IPS DF 6.9 (cell line): ENCODE results near the gene PLXNA3.
A peak's percentile ranks its signal among the peaks of the same experiment; 100 is the strongest.

Source experiments
- DNase-seq: peaks from one replicate; pipeline ENCODE4 v3.0.0-alpha.2; 2013; ENCODE audit warnings: low read depth, low spot score
- H3K27ac ChIP-seq: one replicate; pipeline ENCODE4 v1.5.1; 2013; ENCODE audit warnings: low read length, control low read depth
- H3K27me3 ChIP-seq: 2 replicates; pipeline ENCODE4 v1.6.1; 2013; ENCODE audit warnings: mild to moderate bottlenecking, low read length; ENCODE audit not compliant: control insufficient read depth, insufficient read depth
- H3K36me3 ChIP-seq: 2 replicates; pipeline ENCODE4 v1.6.1; 2013; ENCODE audit warnings: low read length; ENCODE audit not compliant: control insufficient read depth, insufficient read depth
- H3K4me1 ChIP-seq: 2 replicates; pipeline ENCODE4 v1.6.1; 2013; ENCODE audit warnings: low read length; ENCODE audit not compliant: control insufficient read depth, insufficient read depth
- H3K4me3 ChIP-seq: 2 replicates; pipeline ENCODE4 v1.5.1; 2013; ENCODE audit warnings: mild to moderate bottlenecking, low read length
- H3K9me3 ChIP-seq: 2 replicates; pipeline ENCODE4 v1.6.1; 2013; ENCODE audit warnings: low read length, inconsistent platforms; ENCODE audit not compliant: control insufficient read depth, insufficient read depth
- WGBS: extraction: QIAGEN DNeasy Blood & Tissue Kit; methylation state at CpG from one replicate; pipeline ENCODE4 v1.1.7; 2013; ENCODE audit warnings: mixed read lengths, missing lambda C conversion rate; ENCODE audit not compliant: insufficient read length, insufficient coverage; 5-methylcytosine and 5-hydroxymethylcytosine counted together

PLXNA3 gene

GRCh38 chrX:154420402-154420756, 37.7 kb upstream of the PLXNA3 start:
- H3K9me3 ChIP-seq: no peaks in the 10 kb centered on the region
- no peaks in the 10 kb centered on the region for H3K36me3 ChIP-seq
- no peaks in the 10 kb centered on the region for H3K27me3 ChIP-seq
- no peak overlapping the region for H3K4me3 ChIP-seq
- WGBS: no CpG with 5 or more reads among the region's 10 CpGs
- no peak overlapping the region for H3K27ac ChIP-seq
- no peak for DNase-seq
- no peaks in the 10 kb centered on the region; the same call in 1 of the 2 replicates for H3K4me1 ChIP-seq

- Histone ChIP-seq H3K9me3 (no peaks in the 10 kb centered on the region), H3K27me3 (no peaks in the 10 kb centered on the region), H3K4me1 (no peaks in the 10 kb centered on the region), H3K4me3 (no peak overlapping the region), H3K36me3 (no peaks in the 10 kb centered on the region), H3K27ac (no peak overlapping the region)
- no peak for DNase-seq
- WGBS: no CpG with 5 or more reads among the region's 13 CpGs
These were observed 30.9 kb upstream of the PLXNA3 start for GRCh38 chrX:154426916-154427770.

- no peaks in the 10 kb centered on the region for H3K4me1 ChIP-seq
- H3K9me3 ChIP-seq: no peaks in the 10 kb centered on the region
- H3K4me3 ChIP-seq: peak within 1 kb of the TSS; percentile 85
- no peak within 1 kb of the TSS for H3K27ac ChIP-seq
- peaks cover 4% of the 10 kb centered on the region for H3K36me3 ChIP-seq
- no peaks in the 10 kb centered on the region for H3K27me3 ChIP-seq
- no peak for DNase-seq
- no CpG with 5 or more reads among the region's 87 CpGs for WGBS
These were observed 29.6 kb upstream of the PLXNA3 start, which contains the start of gene ATP6AP1 for GRCh38 chrX:154428176-154429171. TSS of gene ATP6AP1 (plus strand) at chrX:154428677. CDS start at chrX:154428693, 16 bp downstream.

- DNase-seq: no peak
- no peak overlapping the region for H3K4me3 ChIP-seq
- no CpG with 5 or more reads among the region's 2 CpGs for WGBS
- no peaks in the 10 kb centered on the region for H3K27me3 ChIP-seq
- H3K27ac ChIP-seq: no peak overlapping the region
- peaks cover 9% of the 10 kb centered on the region for H3K36me3 ChIP-seq
- H3K9me3 ChIP-seq: no peaks in the 10 kb centered on the region
- H3K4me1 ChIP-seq: no peaks in the 10 kb centered on the region
These were observed 28.4 kb upstream of the PLXNA3 start for GRCh38 chrX:154429711-154430110.

GRCh38 chrX:154430479-154430878, 27.6 kb upstream of the PLXNA3 start:
- no peak for DNase-seq
- no peak overlapping the region for H3K4me3 ChIP-seq
- no peak overlapping the region for H3K27ac ChIP-seq
- H3K36me3 ChIP-seq: peaks cover 12% of the 10 kb centered on the region
- no peaks in the 10 kb centered on the region for H3K27me3 ChIP-seq
- H3K4me1 ChIP-seq: no peaks in the 10 kb centered on the region
- H3K9me3 ChIP-seq: no peaks in the 10 kb centered on the region
- WGBS: no CpG with 5 or more reads among the region's 6 CpGs

- no CpG with 5 or more reads among the region's 7 CpGs for WGBS
- Histone ChIP-seq H3K4me1 (no peaks in the 10 kb centered on the region), H3K27me3 (no peaks in the 10 kb centered on the region), H3K9me3 (no peaks in the 10 kb centered on the region), H3K27ac (no peak overlapping the region), H3K4me3 (no peak overlapping the region), H3K36me3 (peaks cover 12% of the 10 kb centered on the region)
- DNase-seq: no peak
These were observed 27.2 kb upstream of the PLXNA3 start for GRCh38 chrX:154430916-154431315.

GRCh38 chrX:154431341-154431740, 26.7 kb upstream of the PLXNA3 start:
- DNase-seq: no peak
- Histone ChIP-seq H3K27ac (no peak overlapping the region), H3K9me3 (no peaks in the 10 kb centered on the region), H3K4me3 (no peak overlapping the region), H3K4me1 (no peaks in the 10 kb centered on the region), H3K27me3 (no peaks in the 10 kb centered on the region), H3K36me3 (peaks cover 12% of the 10 kb centered on the region)
- no CpG with 5 or more reads among the region's 5 CpGs for WGBS

- no peak overlapping the region for H3K27ac ChIP-seq
- peaks cover 12% of the 10 kb centered on the region for H3K36me3 ChIP-seq
- H3K4me1 ChIP-seq: no peaks in the 10 kb centered on the region
- H3K4me3 ChIP-seq: no peak overlapping the region
- H3K9me3 ChIP-seq: no peaks in the 10 kb centered on the region
- WGBS: no CpG with 5 or more reads among the region's 8 CpGs
- no peak for DNase-seq
- H3K27me3 ChIP-seq: no peaks in the 10 kb centered on the region
These were observed 25.9 kb upstream of the PLXNA3 start for GRCh38 chrX:154432210-154432609.

- no peak overlapping the region for H3K4me3 ChIP-seq
- H3K9me3 ChIP-seq: no peaks in the 10 kb centered on the region
- H3K27me3 ChIP-seq: no peaks in the 10 kb centered on the region
- H3K27ac ChIP-seq: no peak overlapping the region
- WGBS: no CpG with 5 or more reads among the region's 7 CpGs
- no peaks in the 10 kb centered on the region for H3K4me1 ChIP-seq
- peaks cover 12% of the 10 kb centered on the region for H3K36me3 ChIP-seq
- DNase-seq: no peak
These were observed 24.5 kb upstream of the PLXNA3 start for GRCh38 chrX:154433605-154434004.

GRCh38 chrX:154434394-154435168, 23.5 kb upstream of the PLXNA3 start:
- H3K4me3 ChIP-seq: no peak overlapping the region
- H3K36me3 ChIP-seq: peaks cover 13% of the 10 kb centered on the region
- no CpG with 5 or more reads among the region's 7 CpGs for WGBS
- no peaks in the 10 kb centered on the region for H3K27me3 ChIP-seq
- DNase-seq: no peak
- H3K27ac ChIP-seq: no peak overlapping the region
- no peaks in the 10 kb centered on the region for H3K4me1 ChIP-seq
- H3K9me3 ChIP-seq: no peaks in the 10 kb centered on the region
